KMS-11 (cell line): ENCODE results near the gene PIK3IP1.

Source experiments
- H2AFZ ChIP-seq: fragments of 200-600 bp; sonication (generic); 2 replicates; pipeline ENCODE4 v1.6.1; 2016; ENCODE audit warnings: antibody characterized with exemption, mixed run types, low read depth
- H3K27ac ChIP-seq: fragments of 200-600 bp; sonication (generic); 2 replicates; pipeline ENCODE4 v1.6.1; 2016; ENCODE audit warnings: mild to moderate bottlenecking, mixed run types
- H3K27me3 ChIP-seq: fragments of 200-600 bp; sonication (generic); 2 replicates; pipeline ENCODE4 v1.6.1; 2017; ENCODE audit warnings: mild to moderate bottlenecking, low read depth, mixed run types, moderate library complexity; ENCODE audit not compliant: insufficient read depth
- H3K36me3 ChIP-seq: fragments of 200-600 bp; sonication (generic); 2 replicates; pipeline ENCODE4 v1.6.1; 2017; ENCODE audit warnings: mild to moderate bottlenecking, mixed run types; ENCODE audit not compliant: insufficient read depth
- H3K4me1 ChIP-seq: fragments of 200-600 bp; sonication (generic); 2 replicates; pipeline ENCODE4 v1.6.1; 2016; ENCODE audit warnings: mild to moderate bottlenecking, low read depth, mixed run types; ENCODE audit not compliant: poor library complexity, severe bottlenecking
- H3K4me2 ChIP-seq: fragments of 200-600 bp; sonication (generic); 2 replicates; pipeline ENCODE4 v1.7.0; 2016; ENCODE audit warnings: mild to moderate bottlenecking, mixed run types
- H3K4me3 ChIP-seq: fragments of 200-600 bp; sonication (generic); IDR thresholded peaks from 2 replicates; pipeline ENCODE4 v1.6.1; 2017; ENCODE audit warnings: low read depth, low read length, mixed read lengths; ENCODE audit not compliant: insufficient read depth
- H3K79me2 ChIP-seq: fragments of 200-600 bp; sonication (generic); 2 replicates; pipeline ENCODE4 v1.6.1; 2016; ENCODE audit warnings: low read depth, mixed run types; ENCODE audit not compliant: insufficient read depth
- H3K9ac ChIP-seq: fragments of 200-600 bp; sonication (generic); 2 replicates; pipeline ENCODE4 v1.6.1; 2016; ENCODE audit warnings: mild to moderate bottlenecking, mixed run types
- H4K20me1 ChIP-seq: fragments of 200-600 bp; sonication (generic); 2 replicates; pipeline ENCODE4 v1.6.1; 2016; ENCODE audit warnings: mild to moderate bottlenecking, mixed run types; ENCODE audit not compliant: insufficient read depth
- CTCF ChIP-seq: fragments of 200-600 bp; sonication (generic); conservative IDR thresholded peaks from 2 replicates; pipeline ENCODE4 v1.6.1; 2017; ENCODE audit warnings: low read depth, mild to moderate bottlenecking, antibody characterized with exemption, low read length, moderate library complexity, mixed read lengths

PIK3IP1 gene

GRCh38 chr22:31328544-31328960, 36.3 kb upstream of the PIK3IP1 start:
- no peak overlapping the region for H2AFZ ChIP-seq
- no peak overlapping the region for H3K9ac ChIP-seq
- no peaks in the 10 kb centered on the region for H4K20me1 ChIP-seq
- H3K36me3 ChIP-seq, result no peaks in the 10 kb centered on the region; the same call in 1 of the 2 replicates
- H3K4me2 ChIP-seq, result no peak overlapping the region
- H3K79me2 ChIP-seq, result no peaks in the 10 kb centered on the region
- H3K27me3 ChIP-seq, result no peaks in the 10 kb centered on the region
- H3K4me1 ChIP-seq, result peaks cover 8% of the 10 kb centered on the region
- no peak overlapping the region for H3K4me3 ChIP-seq
- H3K27ac ChIP-seq, result no peak overlapping the region
- no peak for TF ChIP-seq CTCF

GRCh38 chr22:31327806-31328543, 35.7 kb upstream of the PIK3IP1 start:
- TF ChIP-seq CTCF, result no peak
- no peaks in the 10 kb centered on the region for H4K20me1 ChIP-seq
- H3K27me3 ChIP-seq, result no peaks in the 10 kb centered on the region
- H3K9ac ChIP-seq, result no peak overlapping the region
- no peak overlapping the region for H3K4me3 ChIP-seq
- H3K27ac ChIP-seq, result no peak overlapping the region
- H3K4me2 ChIP-seq, result no peak overlapping the region
- no peak overlapping the region for H2AFZ ChIP-seq
- H3K79me2 ChIP-seq, result no peaks in the 10 kb centered on the region
- no peaks in the 10 kb centered on the region; the same call in 1 of the 2 replicates for H3K36me3 ChIP-seq
- peaks cover 8% of the 10 kb centered on the region for H3K4me1 ChIP-seq

- Histone ChIP-seq H3K4me2 (no peak overlapping the region), H3K4me3 (no peak overlapping the region), H3K36me3 (no peaks in the 10 kb centered on the region), H2AFZ (no peak overlapping the region), H3K27me3 (no peaks in the 10 kb centered on the region), H3K4me1 (peaks cover 1% of the 10 kb centered on the region), H3K27ac (no peak overlapping the region), H3K9ac (no peak overlapping the region), H3K79me2 (no peaks in the 10 kb centered on the region), H4K20me1 (no peaks in the 10 kb centered on the region)
- no peak for TF ChIP-seq CTCF
Measured at GRCh38 chr22:31326877-31327276, 34.6 kb upstream of the PIK3IP1 start.

- H3K9ac ChIP-seq, result no peak overlapping the region
- no peak overlapping the region for H3K4me3 ChIP-seq
- H3K27me3 ChIP-seq, result no peaks in the 10 kb centered on the region
- H3K79me2 ChIP-seq, result no peaks in the 10 kb centered on the region
- no peaks in the 10 kb centered on the region for H3K4me1 ChIP-seq
- no peak for TF ChIP-seq CTCF
- no peak overlapping the region for H3K4me2 ChIP-seq
- no peaks in the 10 kb centered on the region for H4K20me1 ChIP-seq
- H3K36me3 ChIP-seq, result no peaks in the 10 kb centered on the region
- no peak overlapping the region for H3K27ac ChIP-seq
- no peak overlapping the region for H2AFZ ChIP-seq
Measured at GRCh38 chr22:31323578-31324550, 31.6 kb upstream of the PIK3IP1 start.
